Activated CD4-positive, alpha-beta T cell treated with anti-CD3 and anti-CD28 coated beads, Interleukin-10, Interleukin-2, amounts not matched to agents 100 ng/mL and 50 ng/mL, durations not matched to agents 16 hours and 8 hours (primary cell): ENCODE data around the gene CROCC.
"Not testable (repeated sequence)": the region's sequence is repeated elsewhere in the genome, so short reads cannot be mapped to it uniquely, and the experiment has no call there.

Experiments
- DNase-seq: peaks from one replicate; pipeline ENCODE4 v3.0.0-alpha.2; 2020

Gene CROCC

GRCh38 chr1:16946185-16946584 lies 24.5 kb downstream of the CROCC start:
- not testable (repeated sequence) for DNase-seq

- no peak for DNase-seq
These were observed 24.9 kb downstream of the CROCC start for GRCh38 chr1:16946646-16947045.

- DNase-seq, result not testable (repeated sequence)
These were observed 26.7 kb downstream of the CROCC start for GRCh38 chr1:16948282-16948891.

- not testable (repeated sequence) for DNase-seq
These were observed 27.3 kb downstream of the CROCC start for GRCh38 chr1:16949026-16949425.

GRCh38 chr1:16952376-16952775 lies 30.6 kb downstream of the CROCC start:
- not testable (repeated sequence) for DNase-seq

GRCh38 chr1:16954579-16954978 lies 32.8 kb downstream of the CROCC start:
- no peak for DNase-seq

GRCh38 chr1:16955186-16955585 lies 33.5 kb downstream of the CROCC start:
- no peak for DNase-seq

- DNase-seq, result no peak
These were observed 35.0 kb downstream of the CROCC start for GRCh38 chr1:16956775-16957174.

- no peak for DNase-seq
These were observed 36.0 kb downstream of the CROCC start for GRCh38 chr1:16957731-16958130.

GRCh38 chr1:16958475-16958874 lies 36.7 kb downstream of the CROCC start:
- no peak for DNase-seq

- DNase-seq, result peak; percentile 89
These were observed 39.0 kb downstream of the CROCC start for GRCh38 chr1:16960560-16961296.

- no peak for DNase-seq
These were observed 39.8 kb downstream of the CROCC start for GRCh38 chr1:16961297-16962133.

GRCh38 chr1:16964169-16964568 lies 42.4 kb downstream of the CROCC start:
- DNase-seq, result not testable (repeated sequence)

- DNase-seq, result no peak
These were observed 43.8 kb downstream of the CROCC start for GRCh38 chr1:16965486-16966067.

GRCh38 chr1:16966282-16966681 lies 44.6 kb downstream of the CROCC start:
- no peak for DNase-seq

GRCh38 chr1:16967095-16967575 lies 45.4 kb downstream of the CROCC start:
- no peak for DNase-seq

- DNase-seq, result no peak
These were observed 46.2 kb downstream of the CROCC start for GRCh38 chr1:16967962-16968361.

GRCh38 chr1:16968372-16968771 lies 46.6 kb downstream of the CROCC start:
- no peak for DNase-seq

- no peak for DNase-seq
These were observed 47.4 kb downstream of the CROCC start for GRCh38 chr1:16969057-16969611.

GRCh38 chr1:16969651-16970050 lies 47.9 kb downstream of the CROCC start:
- DNase-seq, result no peak

GRCh38 chr1:16970132-16970910 lies 48.6 kb downstream of the CROCC start:
- DNase-seq, result no peak
